ENCODE data around the gene C2orf92. TPM values are rescaled to one million over a fixed set of nuclear protein-coding genes. Genes with fewer than 3 reads are reported as not detected.

C2orf92 gene
- total RNA-seq, 1 donor from 2014 or later, result 21.8 TPM

- Mint-ChIP-seq H3K9me3 (no peaks in the 10 kb centered on the region), H3K27me3 (ENCODE audit: low read depth) (no peaks in the 10 kb centered on the region), H3K27ac (peak overlapping the region; percentile 98), H3K4me1 (ENCODE audit: low read depth) (peaks cover 75% of the 10 kb centered on the region), H3K4me3 (ENCODE audit: low read depth) (peak overlapping the region; percentile 97), H3K36me3 (ENCODE audit: low read depth) (peaks cover 62% of the 10 kb centered on the region)
- intact Hi-C loops (cut with micrococcal nuclease), result loop anchor here (5.0 to 10.0 kb wide), 2 partner anchors 672 to 740 kb away; no protein-coding TSS in a partner anchor
- DNase-seq (ENCODE audit: low spot score), result no peak
These were observed 45.6 kb downstream of the C2orf92 start for GRCh38 chr2:97714950-97715652.

- DNase-seq (ENCODE audit: low spot score), result no peak
- intact Hi-C loops (cut with micrococcal nuclease), result loop anchor here (10.0 kb wide), 1 partner anchor 739 kb away; no protein-coding TSS in a partner anchor
- H3K27ac Mint-ChIP-seq, result peak overlapping the region; percentile 98
These were observed 46.6 kb downstream of the C2orf92 start for GRCh38 chr2:97715951-97716694.

GRCh38 chr2:97716695-97717612 is 47.4 kb downstream of the C2orf92 start:
- no peaks in the 10 kb centered on the region for H3K9me3 Mint-ChIP-seq

More at GRCh38 chr2:97715951-97716694, 46.6 kb downstream of the C2orf92 start:
- Mint-ChIP-seq H3K4me1 (ENCODE audit: low read depth) (peaks cover 77% of the 10 kb centered on the region), H3K27me3 (ENCODE audit: low read depth) (no peaks in the 10 kb centered on the region), H3K4me3 (ENCODE audit: low read depth) (peak overlapping the region; percentile 97), H3K9me3 (no peaks in the 10 kb centered on the region), H3K36me3 (ENCODE audit: low read depth) (peaks cover 70% of the 10 kb centered on the region)

GRCh38 chr2:97717613-97717995 is 48.1 kb downstream of the C2orf92 start:
- peak overlapping the region; percentile 91 for H3K27ac Mint-ChIP-seq
- no peaks in the 10 kb centered on the region for H3K27me3 Mint-ChIP-seq (ENCODE audit: low read depth)
- H3K9me3 Mint-ChIP-seq, result no peaks in the 10 kb centered on the region
- intact Hi-C loops (cut with micrococcal nuclease), result loop anchor here (10.0 kb wide), 1 partner anchor 737 kb away; no protein-coding TSS in a partner anchor
- H3K4me3 Mint-ChIP-seq (ENCODE audit: low read depth), result peak overlapping the region; percentile 97
- DNase-seq (ENCODE audit: low spot score), result no peak
- peaks cover 78% of the 10 kb centered on the region for H3K36me3 Mint-ChIP-seq (ENCODE audit: low read depth)
- H3K4me1 Mint-ChIP-seq (ENCODE audit: low read depth), result peaks cover 67% of the 10 kb centered on the region

More at GRCh38 chr2:97716695-97717612, 47.4 kb downstream of the C2orf92 start:
- H3K4me1 Mint-ChIP-seq (ENCODE audit: low read depth), result peaks cover 69% of the 10 kb centered on the region
- intact Hi-C loops (cut with micrococcal nuclease), result loop anchor here (10.0 kb wide), 1 partner anchor 738 kb away; no protein-coding TSS in a partner anchor
- H3K36me3 Mint-ChIP-seq (ENCODE audit: low read depth), result peaks cover 72% of the 10 kb centered on the region
- H3K4me3 Mint-ChIP-seq (ENCODE audit: low read depth), result peak overlapping the region; percentile 97
- peak overlapping the region; percentile 91 for H3K27ac Mint-ChIP-seq
- no peak for DNase-seq (ENCODE audit: low spot score)
- no peaks in the 10 kb centered on the region for H3K27me3 Mint-ChIP-seq (ENCODE audit: low read depth)

- intact Hi-C loops (cut with micrococcal nuclease), result loop anchor here (10.0 kb wide), 1 partner anchor 737 kb away; no protein-coding TSS in a partner anchor
- Mint-ChIP-seq H3K9me3 (no peaks in the 10 kb centered on the region), H3K36me3 (ENCODE audit: low read depth) (peaks cover 84% of the 10 kb centered on the region), H3K4me1 (ENCODE audit: low read depth) (peaks cover 67% of the 10 kb centered on the region), H3K4me3 (ENCODE audit: low read depth) (peak overlapping the region; percentile 97), H3K27ac (peak overlapping the region; percentile 91), H3K27me3 (ENCODE audit: low read depth) (no peaks in the 10 kb centered on the region)
- DNase-seq (ENCODE audit: low spot score), result peak; percentile 69
These were observed 48.8 kb downstream of the C2orf92 start for GRCh38 chr2:97718051-97718882.

- no peak for DNase-seq (ENCODE audit: low spot score)
- peaks cover 85% of the 10 kb centered on the region for H3K36me3 Mint-ChIP-seq (ENCODE audit: low read depth)
- peak overlapping the region; percentile 91 for H3K27ac Mint-ChIP-seq
- H3K9me3 Mint-ChIP-seq, result no peaks in the 10 kb centered on the region
- intact Hi-C loops (cut with micrococcal nuclease), result loop anchor here (10.0 kb wide), 1 partner anchor 736 kb away; no protein-coding TSS in a partner anchor
- H3K27me3 Mint-ChIP-seq (ENCODE audit: low read depth), result no peaks in the 10 kb centered on the region
- H3K4me3 Mint-ChIP-seq (ENCODE audit: low read depth), result peak overlapping the region; percentile 97
- H3K4me1 Mint-ChIP-seq (ENCODE audit: low read depth), result peaks cover 65% of the 10 kb centered on the region
These were observed 49.4 kb downstream of the C2orf92 start for GRCh38 chr2:97718942-97719341.

- Mint-ChIP-seq H3K27ac (peak overlapping the region; percentile 91), H3K36me3 (ENCODE audit: low read depth) (peaks cover 85% of the 10 kb centered on the region), H3K27me3 (ENCODE audit: low read depth) (no peaks in the 10 kb centered on the region), H3K4me3 (ENCODE audit: low read depth) (peak overlapping the region; percentile 97), H3K9me3 (no peaks in the 10 kb centered on the region), H3K4me1 (ENCODE audit: low read depth) (peaks cover 63% of the 10 kb centered on the region)
- intact Hi-C loops (cut with micrococcal nuclease), result loop anchor here (10.0 kb wide), 1 partner anchor 735 kb away; no protein-coding TSS in a partner anchor
- no peak for DNase-seq (ENCODE audit: low spot score)
These were observed 50.0 kb downstream of the C2orf92 start for GRCh38 chr2:97719362-97720155.

- Mint-ChIP-seq H3K27ac (peak overlapping the region; percentile 71), H3K9me3 (peaks cover 8% of the 10 kb centered on the region), H3K36me3 (ENCODE audit: low read depth) (peaks cover 85% of the 10 kb centered on the region), H3K4me1 (ENCODE audit: low read depth) (peaks cover 55% of the 10 kb centered on the region), H3K4me3 (ENCODE audit: low read depth) (peak overlapping the region; percentile 20), H3K27me3 (ENCODE audit: low read depth) (no peaks in the 10 kb centered on the region)
- no peak for DNase-seq (ENCODE audit: low spot score)
- intact Hi-C loops (cut with micrococcal nuclease), result no loop called here
These were observed 51.2 kb downstream of the C2orf92 start for GRCh38 chr2:97720746-97721145.

- H3K4me1 Mint-ChIP-seq (ENCODE audit: low read depth), result peaks cover 48% of the 10 kb centered on the region
- H3K4me3 Mint-ChIP-seq (ENCODE audit: low read depth), result no peak overlapping the region
- no peak for DNase-seq (ENCODE audit: low spot score)
- H3K27ac Mint-ChIP-seq, result no peak overlapping the region
- H3K36me3 Mint-ChIP-seq (ENCODE audit: low read depth), result peaks cover 87% of the 10 kb centered on the region
- intact Hi-C loops (cut with micrococcal nuclease), result no loop called here
- no peaks in the 10 kb centered on the region for H3K27me3 Mint-ChIP-seq (ENCODE audit: low read depth)
- peaks cover 12% of the 10 kb centered on the region for H3K9me3 Mint-ChIP-seq
These were observed 52.7 kb downstream of the C2orf92 start for GRCh38 chr2:97722227-97722626.

GRCh38 chr2:97723156-97724072 is 53.9 kb downstream of the C2orf92 start:
- intact Hi-C loops (cut with micrococcal nuclease), result no loop called here
- Mint-ChIP-seq H3K36me3 (ENCODE audit: low read depth) (peaks cover 91% of the 10 kb centered on the region), H3K27ac (no peak overlapping the region), H3K4me1 (ENCODE audit: low read depth) (peaks cover 43% of the 10 kb centered on the region), H3K27me3 (ENCODE audit: low read depth) (no peaks in the 10 kb centered on the region), H3K9me3 (peaks cover 12% of the 10 kb centered on the region), H3K4me3 (ENCODE audit: low read depth) (no peak overlapping the region)
- DNase-seq (ENCODE audit: low spot score), result no peak

Measured in activated T-helper 2 cell treated with anti-CD3 and anti-CD28 coated beads, Interferon-gamma antibody, Interleukin-2, Interleukin-4, amounts not matched to agents 10 μg/mL and 5 μg/mL and 100 μg/mL, durations not matched to agents 14 hours and 24 hours and 36 hours (primary cell).